Measurements from ENCODE around the gene ATP11A. TPM values are rescaled to one million over a fixed set of nuclear protein-coding genes. Genes with fewer than 3 reads are reported as not detected.

The ATP11A gene
- total RNA-seq, 1 donor from 2014 or later = 114 TPM

- H3K27me3 Mint-ChIP-seq (ENCODE audit: low read depth) = no peaks in the 10 kb centered on the region
- H3K4me1 Mint-ChIP-seq = peaks cover 32% of the 10 kb centered on the region
- H3K9me3 Mint-ChIP-seq = no peaks in the 10 kb centered on the region
- TF ChIP-seq CTCF (IDR thresholded peaks at IDR 0.05; ENCODE audit: unreplicated experiment) = no peak
- no peaks in the 10 kb centered on the region for H3K36me3 Mint-ChIP-seq
- H3K4me3 Mint-ChIP-seq = no peak overlapping the region
- DNase-seq (ENCODE audit: low spot score in 2 of 2, unreplicated experiment in 2 of 2) = no peak
- peak overlapping the region; percentile 87 for H3K27ac Mint-ChIP-seq
These were observed 37.2 kb upstream of the ATP11A start for GRCh38 chr13:112652512-112653070.

GRCh38 chr13:112653071-112653470, 36.8 kb upstream of the ATP11A start:
- H3K27ac Mint-ChIP-seq = peak overlapping the region; percentile 67
- no peaks in the 10 kb centered on the region for H3K36me3 Mint-ChIP-seq
- H3K4me3 Mint-ChIP-seq = no peak overlapping the region
- no peak for DNase-seq (ENCODE audit: low spot score in 2 of 2, unreplicated experiment in 2 of 2)
- peaks cover 30% of the 10 kb centered on the region for H3K4me1 Mint-ChIP-seq
- no peaks in the 10 kb centered on the region for H3K9me3 Mint-ChIP-seq
- TF ChIP-seq CTCF (IDR thresholded peaks at IDR 0.05; ENCODE audit: unreplicated experiment) = no peak
- H3K27me3 Mint-ChIP-seq (ENCODE audit: low read depth) = no peaks in the 10 kb centered on the region

- H3K27ac Mint-ChIP-seq = no peak overlapping the region
- peaks cover 41% of the 10 kb centered on the region for H3K4me1 Mint-ChIP-seq
- H3K9me3 Mint-ChIP-seq = no peaks in the 10 kb centered on the region
- no peaks in the 10 kb centered on the region for H3K36me3 Mint-ChIP-seq
- H3K27me3 Mint-ChIP-seq (ENCODE audit: low read depth) = no peaks in the 10 kb centered on the region
- no peak for DNase-seq (ENCODE audit: low spot score in 2 of 2, unreplicated experiment in 2 of 2)
- no peak for TF ChIP-seq CTCF (IDR thresholded peaks at IDR 0.05; ENCODE audit: unreplicated experiment)
- H3K4me3 Mint-ChIP-seq = no peak overlapping the region
These were observed 33.9 kb upstream of the ATP11A start for GRCh38 chr13:112655913-112656312.

GRCh38 chr13:112657850-112658445, 31.9 kb upstream of the ATP11A start:
- H3K36me3 Mint-ChIP-seq = no peaks in the 10 kb centered on the region
- TF ChIP-seq CTCF (IDR thresholded peaks at IDR 0.05; ENCODE audit: unreplicated experiment) = no peak

GRCh38 chr13:112658808-112659207, 31.0 kb upstream of the ATP11A start:
- no peaks in the 10 kb centered on the region for H3K36me3 Mint-ChIP-seq
- H3K27me3 Mint-ChIP-seq (ENCODE audit: low read depth) = no peaks in the 10 kb centered on the region
- peaks cover 19% of the 10 kb centered on the region for H3K4me1 Mint-ChIP-seq
- TF ChIP-seq CTCF (IDR thresholded peaks at IDR 0.05; ENCODE audit: unreplicated experiment) = no peak
- no peak overlapping the region for H3K4me3 Mint-ChIP-seq
- H3K9me3 Mint-ChIP-seq = peaks cover 8% of the 10 kb centered on the region
- peak overlapping the region; percentile 92 for H3K27ac Mint-ChIP-seq
- no peak for DNase-seq (ENCODE audit: low spot score in 2 of 2, unreplicated experiment in 2 of 2)

More at GRCh38 chr13:112657850-112658445, 31.9 kb upstream of the ATP11A start:
- Mint-ChIP-seq H3K27me3 (ENCODE audit: low read depth) (no peaks in the 10 kb centered on the region), H3K27ac (peak overlapping the region; percentile 92), H3K4me1 (peaks cover 22% of the 10 kb centered on the region), H3K4me3 (no peak overlapping the region), H3K9me3 (peaks cover 8% of the 10 kb centered on the region)
- peak in 1 of 2 experiments; percentile 68 for DNase-seq (ENCODE audit: low spot score in 2 of 2, unreplicated experiment in 2 of 2)
